GM12878 (cell line): Measurements from ENCODE around the gene UPK1B.

Experiments
- CHD4 ChIP-seq: fragments of 200-600 bp; sonication (generic); IDR thresholded peaks from 2 replicates; pipeline ENCODE4 v1.6.1; 2016; ENCODE audit warnings: mild to moderate bottlenecking
- EGR1 ChIP-seq, 2 experiments: IDR thresholded peaks; 1 replicate in 1 of 2; 2 replicates in 1 of 2; pipeline ENCODE4 v1.6.1; 2011 to 2012; ENCODE audit warnings: low read depth in 2 of 2, low read length in 2 of 2, borderline replicate concordance in 1 of 2, mild to moderate bottlenecking in 1 of 2, moderate library complexity in 1 of 2
- EZH2 ChIP-seq: IDR thresholded peaks from 2 replicates; pipeline ENCODE4 v1.6.1; 2012; ENCODE audit warnings: low read depth, mild to moderate bottlenecking, control low read depth, inconsistent platforms, low read length, borderline replicate concordance; ENCODE audit not compliant: control insufficient read depth
- GATAD2B ChIP-seq: fragments of 450-650 bp; conservative IDR thresholded peaks from 2 replicates; pipeline ENCODE4 v1.6.1; 2017; ENCODE audit warnings: low read depth, mild to moderate bottlenecking, moderate library complexity
- POLR2AphosphoS5 ChIP-seq: IDR thresholded peaks from 2 replicates; pipeline ENCODE4 v1.6.1; 2011; ENCODE audit warnings: mild to moderate bottlenecking, low read length, inconsistent platforms
- RFX5 ChIP-seq: IDR thresholded peaks from 2 replicates; pipeline ENCODE4 v1.6.1; 2011; ENCODE audit warnings: low read depth, low read length, improper control_type of control experiment
- STAT1 ChIP-seq: fragments of 450-650 bp; conservative IDR thresholded peaks from 2 replicates; pipeline ENCODE4 v1.6.1; 2014; ENCODE audit warnings: antibody characterized with exemption, mild to moderate bottlenecking
- TF ChIP-seq, protein P1 (sequence below), 3 experiments: IDR thresholded peaks in 2 of 3; conservative IDR thresholded peaks in 1 of 3; 2 replicates each; pipeline ENCODE4 v1.5.1; 2011; ENCODE audit warnings: low read depth in 3 of 3, low read length in 3 of 3, mild to moderate bottlenecking in 3 of 3, control low read depth in 2 of 3, moderate library complexity in 2 of 3, inconsistent platforms in 1 of 3, mixed read lengths in 1 of 3; ENCODE audit not compliant: control insufficient read depth in 2 of 3, insufficient read depth in 1 of 3; ENCODE audit errors: extremely low read depth in 1 of 3
- TF ChIP-seq, protein P2 (sequence below): IDR thresholded peaks from 2 replicates; pipeline ENCODE4 v1.6.1; 2012; ENCODE audit warnings: low read depth, low read length, improper control_type of control experiment
- TF ChIP-seq, protein P3 (sequence below): IDR thresholded peaks from 2 replicates; pipeline ENCODE4 v1.6.1; 2012; ENCODE audit warnings: improper control_type of control experiment, low read depth, low read length; ENCODE audit not compliant: insufficient replicate concordance
- TF ChIP-seq, protein P4 (sequence below): IDR thresholded peaks from 2 replicates; pipeline ENCODE4 v1.6.1; 2011; ENCODE audit warnings: borderline replicate concordance, low read depth, mild to moderate bottlenecking, moderate library complexity, mixed read lengths, low read length; ENCODE audit not compliant: insufficient read depth; ENCODE audit errors: extremely low read length
- TF ChIP-seq, protein P5 (sequence below): IDR thresholded peaks from 2 replicates; pipeline ENCODE4 v1.6.1; 2012; ENCODE audit warnings: mild to moderate bottlenecking, low read depth, low read length
- TF ChIP-seq, protein P6 (sequence below): fragments of 150-350 bp; IDR thresholded peaks from 2 replicates; pipeline ENCODE4 v1.6.1; 2014; ENCODE audit warnings: mild to moderate bottlenecking, low read depth, low read length

DNA sequence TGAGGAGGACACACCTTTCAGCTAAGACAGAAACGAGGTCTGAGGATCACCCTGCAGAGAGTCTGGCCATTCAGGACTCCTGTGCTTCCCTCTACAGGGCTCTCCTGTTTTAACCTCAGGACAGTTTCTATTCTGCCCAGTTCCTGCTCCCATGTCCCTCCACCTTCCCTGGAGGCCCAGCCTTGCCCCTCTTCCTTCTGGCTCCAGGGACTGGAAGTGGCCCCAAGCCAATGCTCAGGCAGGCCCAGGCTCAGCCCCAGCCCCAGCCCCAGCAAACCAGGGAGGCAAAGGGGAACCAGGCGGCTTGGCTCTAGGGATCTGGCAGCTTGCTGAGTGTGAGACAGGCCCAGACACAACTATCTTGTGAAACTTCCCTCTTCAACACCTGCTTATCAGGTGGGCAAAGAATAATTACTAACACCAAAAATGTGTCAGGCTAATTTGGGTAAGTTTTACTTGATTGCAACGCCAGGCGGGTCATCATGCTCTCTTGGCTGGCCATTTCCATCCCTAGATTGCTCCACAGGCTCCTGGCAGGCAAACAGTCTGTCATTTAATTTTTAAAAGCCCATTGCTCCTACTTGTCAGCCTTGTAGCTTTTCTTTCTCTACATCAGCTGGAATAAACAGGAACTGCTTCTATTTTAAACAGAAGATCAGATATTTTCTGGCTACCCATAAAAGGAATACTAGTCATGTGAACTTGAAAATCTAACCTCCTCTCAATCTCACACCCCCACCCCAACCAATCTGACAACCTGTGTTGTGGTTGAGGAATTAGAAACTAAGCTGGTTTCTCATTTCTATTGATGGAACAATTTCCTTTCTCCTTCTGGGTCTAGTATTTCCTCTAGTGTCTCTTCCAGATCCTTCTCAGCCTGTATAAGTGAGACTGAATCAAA, 33.5 kb downstream of the UPK1B start:
- TF ChIP-seq, protein P1, sequence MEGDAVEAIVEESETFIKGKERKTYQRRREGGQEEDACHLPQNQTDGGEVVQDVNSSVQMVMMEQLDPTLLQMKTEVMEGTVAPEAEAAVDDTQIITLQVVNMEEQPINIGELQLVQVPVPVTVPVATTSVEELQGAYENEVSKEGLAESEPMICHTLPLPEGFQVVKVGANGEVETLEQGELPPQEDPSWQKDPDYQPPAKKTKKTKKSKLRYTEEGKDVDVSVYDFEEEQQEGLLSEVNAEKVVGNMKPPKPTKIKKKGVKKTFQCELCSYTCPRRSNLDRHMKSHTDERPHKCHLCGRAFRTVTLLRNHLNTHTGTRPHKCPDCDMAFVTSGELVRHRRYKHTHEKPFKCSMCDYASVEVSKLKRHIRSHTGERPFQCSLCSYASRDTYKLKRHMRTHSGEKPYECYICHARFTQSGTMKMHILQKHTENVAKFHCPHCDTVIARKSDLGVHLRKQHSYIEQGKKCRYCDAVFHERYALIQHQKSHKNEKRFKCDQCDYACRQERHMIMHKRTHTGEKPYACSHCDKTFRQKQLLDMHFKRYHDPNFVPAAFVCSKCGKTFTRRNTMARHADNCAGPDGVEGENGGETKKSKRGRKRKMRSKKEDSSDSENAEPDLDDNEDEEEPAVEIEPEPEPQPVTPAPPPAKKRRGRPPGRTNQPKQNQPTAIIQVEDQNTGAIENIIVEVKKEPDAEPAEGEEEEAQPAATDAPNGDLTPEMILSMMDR (IDR thresholded peaks at IDR 0.05 in 2 of 3, conservative IDR thresholded peaks at IDR 0.05 in 1 of 3; ENCODE audit: control insufficient read depth in 2 of 3, extremely low read depth in 1 of 3, insufficient read depth in 1 of 3, low read depth in 3 of 3, low read length in 3 of 3) = no peak
- no peak for TF ChIP-seq GATAD2B
- TF ChIP-seq, protein P2, sequence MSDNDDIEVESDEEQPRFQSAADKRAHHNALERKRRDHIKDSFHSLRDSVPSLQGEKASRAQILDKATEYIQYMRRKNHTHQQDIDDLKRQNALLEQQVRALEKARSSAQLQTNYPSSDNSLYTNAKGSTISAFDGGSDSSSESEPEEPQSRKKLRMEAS = no peak
- TF ChIP-seq STAT1 = no peak
- TF ChIP-seq, protein P3, sequence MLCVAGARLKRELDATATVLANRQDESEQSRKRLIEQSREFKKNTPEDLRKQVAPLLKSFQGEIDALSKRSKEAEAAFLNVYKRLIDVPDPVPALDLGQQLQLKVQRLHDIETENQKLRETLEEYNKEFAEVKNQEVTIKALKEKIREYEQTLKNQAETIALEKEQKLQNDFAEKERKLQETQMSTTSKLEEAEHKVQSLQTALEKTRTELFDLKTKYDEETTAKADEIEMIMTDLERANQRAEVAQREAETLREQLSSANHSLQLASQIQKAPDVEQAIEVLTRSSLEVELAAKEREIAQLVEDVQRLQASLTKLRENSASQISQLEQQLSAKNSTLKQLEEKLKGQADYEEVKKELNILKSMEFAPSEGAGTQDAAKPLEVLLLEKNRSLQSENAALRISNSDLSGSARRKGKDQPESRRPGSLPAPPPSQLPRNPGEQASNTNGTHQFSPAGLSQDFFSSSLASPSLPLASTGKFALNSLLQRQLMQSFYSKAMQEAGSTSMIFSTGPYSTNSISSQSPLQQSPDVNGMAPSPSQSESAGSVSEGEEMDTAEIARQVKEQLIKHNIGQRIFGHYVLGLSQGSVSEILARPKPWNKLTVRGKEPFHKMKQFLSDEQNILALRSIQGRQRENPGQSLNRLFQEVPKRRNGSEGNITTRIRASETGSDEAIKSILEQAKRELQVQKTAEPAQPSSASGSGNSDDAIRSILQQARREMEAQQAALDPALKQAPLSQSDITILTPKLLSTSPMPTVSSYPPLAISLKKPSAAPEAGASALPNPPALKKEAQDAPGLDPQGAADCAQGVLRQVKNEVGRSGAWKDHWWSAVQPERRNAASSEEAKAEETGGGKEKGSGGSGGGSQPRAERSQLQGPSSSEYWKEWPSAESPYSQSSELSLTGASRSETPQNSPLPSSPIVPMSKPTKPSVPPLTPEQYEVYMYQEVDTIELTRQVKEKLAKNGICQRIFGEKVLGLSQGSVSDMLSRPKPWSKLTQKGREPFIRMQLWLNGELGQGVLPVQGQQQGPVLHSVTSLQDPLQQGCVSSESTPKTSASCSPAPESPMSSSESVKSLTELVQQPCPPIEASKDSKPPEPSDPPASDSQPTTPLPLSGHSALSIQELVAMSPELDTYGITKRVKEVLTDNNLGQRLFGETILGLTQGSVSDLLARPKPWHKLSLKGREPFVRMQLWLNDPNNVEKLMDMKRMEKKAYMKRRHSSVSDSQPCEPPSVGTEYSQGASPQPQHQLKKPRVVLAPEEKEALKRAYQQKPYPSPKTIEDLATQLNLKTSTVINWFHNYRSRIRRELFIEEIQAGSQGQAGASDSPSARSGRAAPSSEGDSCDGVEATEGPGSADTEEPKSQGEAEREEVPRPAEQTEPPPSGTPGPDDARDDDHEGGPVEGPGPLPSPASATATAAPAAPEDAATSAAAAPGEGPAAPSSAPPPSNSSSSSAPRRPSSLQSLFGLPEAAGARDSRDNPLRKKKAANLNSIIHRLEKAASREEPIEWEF = no peak
- no peak for TF ChIP-seq CHD4
- no peak for TF ChIP-seq RFX5
- no peak for TF ChIP-seq EZH2
- TF ChIP-seq, protein P4, sequence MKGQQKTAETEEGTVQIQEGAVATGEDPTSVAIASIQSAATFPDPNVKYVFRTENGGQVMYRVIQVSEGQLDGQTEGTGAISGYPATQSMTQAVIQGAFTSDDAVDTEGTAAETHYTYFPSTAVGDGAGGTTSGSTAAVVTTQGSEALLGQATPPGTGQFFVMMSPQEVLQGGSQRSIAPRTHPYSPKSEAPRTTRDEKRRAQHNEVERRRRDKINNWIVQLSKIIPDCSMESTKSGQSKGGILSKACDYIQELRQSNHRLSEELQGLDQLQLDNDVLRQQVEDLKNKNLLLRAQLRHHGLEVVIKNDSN = no peak
- TF ChIP-seq EGR1 (IDR thresholded peaks at IDR 0.05; ENCODE audit: borderline replicate concordance in 1 of 2, low read depth in 2 of 2, low read length in 2 of 2) = no peak
- TF ChIP-seq, protein P5, sequence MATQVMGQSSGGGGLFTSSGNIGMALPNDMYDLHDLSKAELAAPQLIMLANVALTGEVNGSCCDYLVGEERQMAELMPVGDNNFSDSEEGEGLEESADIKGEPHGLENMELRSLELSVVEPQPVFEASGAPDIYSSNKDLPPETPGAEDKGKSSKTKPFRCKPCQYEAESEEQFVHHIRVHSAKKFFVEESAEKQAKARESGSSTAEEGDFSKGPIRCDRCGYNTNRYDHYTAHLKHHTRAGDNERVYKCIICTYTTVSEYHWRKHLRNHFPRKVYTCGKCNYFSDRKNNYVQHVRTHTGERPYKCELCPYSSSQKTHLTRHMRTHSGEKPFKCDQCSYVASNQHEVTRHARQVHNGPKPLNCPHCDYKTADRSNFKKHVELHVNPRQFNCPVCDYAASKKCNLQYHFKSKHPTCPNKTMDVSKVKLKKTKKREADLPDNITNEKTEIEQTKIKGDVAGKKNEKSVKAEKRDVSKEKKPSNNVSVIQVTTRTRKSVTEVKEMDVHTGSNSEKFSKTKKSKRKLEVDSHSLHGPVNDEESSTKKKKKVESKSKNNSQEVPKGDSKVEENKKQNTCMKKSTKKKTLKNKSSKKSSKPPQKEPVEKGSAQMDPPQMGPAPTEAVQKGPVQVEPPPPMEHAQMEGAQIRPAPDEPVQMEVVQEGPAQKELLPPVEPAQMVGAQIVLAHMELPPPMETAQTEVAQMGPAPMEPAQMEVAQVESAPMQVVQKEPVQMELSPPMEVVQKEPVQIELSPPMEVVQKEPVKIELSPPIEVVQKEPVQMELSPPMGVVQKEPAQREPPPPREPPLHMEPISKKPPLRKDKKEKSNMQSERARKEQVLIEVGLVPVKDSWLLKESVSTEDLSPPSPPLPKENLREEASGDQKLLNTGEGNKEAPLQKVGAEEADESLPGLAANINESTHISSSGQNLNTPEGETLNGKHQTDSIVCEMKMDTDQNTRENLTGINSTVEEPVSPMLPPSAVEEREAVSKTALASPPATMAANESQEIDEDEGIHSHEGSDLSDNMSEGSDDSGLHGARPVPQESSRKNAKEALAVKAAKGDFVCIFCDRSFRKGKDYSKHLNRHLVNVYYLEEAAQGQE = no peak
- TF ChIP-seq, protein P6, sequence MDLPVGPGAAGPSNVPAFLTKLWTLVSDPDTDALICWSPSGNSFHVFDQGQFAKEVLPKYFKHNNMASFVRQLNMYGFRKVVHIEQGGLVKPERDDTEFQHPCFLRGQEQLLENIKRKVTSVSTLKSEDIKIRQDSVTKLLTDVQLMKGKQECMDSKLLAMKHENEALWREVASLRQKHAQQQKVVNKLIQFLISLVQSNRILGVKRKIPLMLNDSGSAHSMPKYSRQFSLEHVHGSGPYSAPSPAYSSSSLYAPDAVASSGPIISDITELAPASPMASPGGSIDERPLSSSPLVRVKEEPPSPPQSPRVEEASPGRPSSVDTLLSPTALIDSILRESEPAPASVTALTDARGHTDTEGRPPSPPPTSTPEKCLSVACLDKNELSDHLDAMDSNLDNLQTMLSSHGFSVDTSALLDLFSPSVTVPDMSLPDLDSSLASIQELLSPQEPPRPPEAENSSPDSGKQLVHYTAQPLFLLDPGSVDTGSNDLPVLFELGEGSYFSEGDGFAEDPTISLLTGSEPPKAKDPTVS = no peak
- no peak for TF ChIP-seq POLR2AphosphoS5
